Left lobe of liver (tissue), 2 donors: Measurements from ENCODE around the gene DCDC2. TPM values are rescaled to one million over a fixed set of nuclear protein-coding genes. Genes with fewer than 3 reads are reported as not detected.
"Not testable (repeated sequence)": the region's sequence is repeated elsewhere in the genome, so short reads cannot be mapped to it uniquely, and the experiment has no call there.

ENCODE experiments used
- ATAC-seq: fragments of 200-7000 bp; cut with Tn5 transposase; one replicate; pipeline ENCODE4 v1.9.1; 2020; ENCODE audit warnings: mild to moderate bottlenecking, moderate library complexity
- DNase-seq: peaks from one replicate; pipeline ENCODE4 v3.0.0-alpha.2; 2020; ENCODE audit warnings: low spot score
- total RNA-seq: library from RNA; stranded (reverse); gene quantifications from one replicate; pipeline ENCODE4 v1.2.1, GENCODE V29; 2021
- donor health status: DM: no; HTN: no; CAD: no; lungs with moderate emphysema.
- donor health status: DM: no; HTN: yes; CAD: no.

Gene DCDC2
- total RNA-seq, 1 donor from 2014 or later = 1.4 TPM

DNA sequence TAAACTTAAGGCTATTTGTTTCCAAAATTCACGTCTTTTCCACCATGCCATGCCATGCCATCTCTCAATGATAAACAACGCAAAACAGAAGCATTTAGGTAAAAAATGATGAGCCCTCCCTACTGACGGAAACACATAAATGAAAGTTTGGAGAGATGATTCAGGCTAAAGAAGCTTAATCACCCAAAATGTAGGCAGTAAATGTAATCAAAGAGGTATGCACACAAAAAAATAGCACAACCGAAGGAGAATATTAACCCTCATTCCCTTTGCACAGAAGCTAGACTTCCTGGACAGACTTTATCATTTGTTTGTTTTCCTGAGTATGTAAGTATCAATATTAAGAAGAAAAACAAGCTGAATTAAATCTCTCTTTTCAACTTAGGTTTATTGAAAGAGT lies 28.8 kb downstream of the DCDC2 start:
- ATAC-seq (no peak), DNase-seq (no peak)

DNA sequence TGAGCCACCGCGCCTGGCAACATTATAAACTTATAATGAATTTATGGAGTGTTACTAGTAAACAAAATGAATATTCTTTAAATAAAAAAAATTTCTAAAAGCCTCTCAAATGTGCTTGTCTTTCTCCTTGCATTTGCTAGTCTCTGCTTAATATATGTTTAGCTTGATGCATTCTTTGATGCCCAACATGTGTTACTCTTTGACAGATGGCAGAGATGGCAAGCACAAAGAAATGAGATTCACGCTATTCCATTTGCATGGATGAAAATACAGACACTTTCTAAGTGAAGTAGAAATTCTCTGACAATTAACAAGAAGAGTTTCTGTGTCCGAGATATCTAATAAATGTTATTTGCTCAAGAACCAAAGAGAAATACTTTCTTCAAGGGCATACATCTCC lies 30.1 kb downstream of the DCDC2 start:
- DNase-seq (no peak), ATAC-seq (no peak)

DNA sequence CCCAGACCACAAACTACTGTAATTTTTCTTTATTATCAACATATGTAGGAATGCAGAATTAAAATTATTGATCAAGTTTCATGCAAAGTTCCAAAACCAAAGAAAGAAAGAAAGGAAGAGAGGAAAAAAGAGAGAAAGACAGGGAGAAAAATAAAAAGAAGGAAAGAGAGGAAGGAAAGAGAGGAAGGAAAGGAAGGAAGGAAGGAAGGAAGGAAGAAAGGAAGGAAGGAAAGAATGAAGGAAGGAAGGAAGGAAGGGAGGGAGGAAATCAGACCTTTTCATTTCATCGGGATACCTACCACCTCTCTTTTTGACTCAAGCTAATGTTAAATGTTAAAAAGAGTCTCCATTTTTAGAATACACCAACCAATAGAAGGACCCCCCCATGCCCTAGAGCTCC lies 31.9 kb downstream of the DCDC2 start:
- no peak for DNase-seq
- ATAC-seq = no peak

DNA sequence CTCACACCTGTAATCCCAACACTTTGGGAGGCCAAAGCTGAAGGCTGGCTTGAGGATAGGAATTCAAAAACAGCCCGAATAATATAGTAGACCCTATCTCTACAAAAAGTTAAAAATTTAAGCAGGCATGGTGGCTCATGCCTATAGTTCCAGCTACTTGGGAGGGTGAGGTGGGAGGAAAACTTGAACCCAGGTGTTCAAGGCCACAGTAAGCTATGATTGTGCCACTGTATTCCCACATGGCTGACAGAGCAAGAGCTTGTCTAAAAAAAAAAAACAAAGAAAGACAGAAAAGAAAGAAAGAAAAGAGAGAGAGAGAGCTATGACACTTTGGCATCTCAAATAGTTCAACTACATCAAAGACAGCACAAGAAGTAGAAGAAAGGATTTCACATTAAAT lies 33.2 kb downstream of the DCDC2 start:
- no peak for ATAC-seq
- no peak for DNase-seq

DNA sequence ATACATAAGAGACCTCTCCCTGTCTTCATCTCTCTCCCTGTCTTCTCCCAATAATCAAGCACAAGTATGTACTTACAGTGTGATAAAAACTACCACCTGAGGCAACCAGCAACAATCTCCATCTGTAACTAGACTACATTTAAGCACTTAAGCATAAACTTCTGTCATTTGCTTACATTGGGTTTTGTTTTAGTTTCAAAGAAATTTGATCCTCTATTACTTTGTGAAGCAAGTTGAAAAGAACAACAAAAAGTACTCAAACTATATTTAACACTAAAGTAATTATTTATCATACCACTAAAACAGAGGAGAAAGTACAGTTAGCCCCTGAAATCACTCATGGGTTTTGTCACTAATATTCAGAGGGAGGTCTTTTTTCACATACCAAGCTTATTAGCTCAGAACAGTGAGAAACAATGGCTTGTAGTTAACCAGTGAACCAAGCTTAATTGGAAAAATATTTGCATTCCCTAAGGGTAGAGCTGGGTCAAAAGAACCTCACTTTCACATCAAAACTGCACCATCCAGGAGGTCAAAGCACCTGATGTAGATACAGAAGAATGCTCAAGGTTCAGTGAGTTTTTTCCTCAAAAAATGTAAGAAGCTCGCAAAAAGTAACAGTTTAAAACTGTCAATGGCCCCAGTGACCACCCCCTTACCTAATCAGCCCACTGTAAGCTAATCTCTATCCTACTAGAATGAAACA lies 34.1 kb downstream of the DCDC2 start:
- ATAC-seq = no peak
- DNase-seq = no peak

DNA sequence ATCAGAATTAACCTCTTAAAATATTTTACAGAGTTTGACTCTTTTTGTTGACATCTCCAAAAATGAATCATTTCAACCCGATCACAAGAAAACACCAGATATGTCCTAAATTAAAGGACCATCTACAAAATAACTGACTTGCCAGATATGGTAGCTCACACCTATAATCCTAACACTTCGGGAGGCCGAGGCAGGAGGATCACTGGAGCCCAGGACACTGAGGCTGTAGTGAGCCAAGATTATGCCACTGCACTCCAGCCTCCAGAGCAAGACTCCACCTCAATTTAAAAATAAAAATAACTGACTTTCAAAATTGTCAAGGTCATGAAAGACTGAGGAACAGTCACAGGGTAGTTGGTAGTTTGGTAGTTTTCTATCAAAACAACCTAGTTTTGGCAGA lies 34.9 kb downstream of the DCDC2 start:
- no peak for ATAC-seq
- DNase-seq = no peak

DNA sequence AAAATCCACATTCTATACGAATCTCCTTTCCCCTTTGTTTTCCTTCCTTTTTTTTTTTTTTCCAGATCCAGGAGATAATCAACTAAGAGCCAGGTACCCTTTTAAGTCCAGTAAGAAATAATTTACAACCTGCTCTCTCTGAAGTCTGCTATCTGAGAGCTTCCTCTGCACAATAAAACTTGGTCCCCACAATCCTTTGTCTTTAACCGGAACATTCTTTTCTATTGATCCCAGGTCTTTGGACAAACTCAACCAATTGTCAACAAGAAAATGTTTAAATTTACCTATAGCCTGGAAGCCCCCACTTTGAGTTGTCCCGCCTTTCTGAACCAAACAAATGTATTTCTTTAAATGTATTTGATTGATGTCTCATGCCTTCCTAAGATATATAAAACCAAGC lies 35.4 kb downstream of the DCDC2 start:
- not testable (repeated sequence) for DNase-seq, ATAC-seq

DNA sequence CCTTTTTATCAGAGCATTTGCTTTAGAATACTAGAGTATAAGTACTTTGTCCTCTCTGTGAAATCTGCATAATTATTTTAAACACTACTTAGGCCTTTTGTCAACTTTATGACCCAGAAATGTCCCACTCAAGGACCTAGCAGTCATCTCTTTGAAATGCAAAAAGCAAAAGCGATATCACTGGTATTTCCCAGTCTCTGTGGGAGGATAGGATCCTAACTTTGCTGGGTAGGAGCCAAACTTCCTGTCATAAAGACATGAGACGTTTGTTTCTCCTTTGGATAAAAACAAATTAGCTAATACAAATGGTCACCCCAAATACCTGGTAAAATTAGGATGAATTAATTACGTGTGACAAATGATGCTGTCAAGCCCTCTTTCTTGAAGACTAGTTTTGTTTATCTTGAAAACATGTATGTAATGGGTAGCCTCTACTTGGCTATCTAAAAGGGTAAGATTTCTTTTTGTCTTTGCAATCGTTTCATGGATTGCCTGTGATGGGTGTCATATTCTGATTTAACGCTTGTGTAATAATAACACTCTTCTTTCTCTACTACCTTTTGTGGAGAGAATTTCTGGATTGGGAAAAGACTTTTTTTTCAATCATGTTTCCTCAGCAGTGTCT lies 36.2 kb downstream of the DCDC2 start:
- ATAC-seq (no peak), DNase-seq (no peak)

DNA sequence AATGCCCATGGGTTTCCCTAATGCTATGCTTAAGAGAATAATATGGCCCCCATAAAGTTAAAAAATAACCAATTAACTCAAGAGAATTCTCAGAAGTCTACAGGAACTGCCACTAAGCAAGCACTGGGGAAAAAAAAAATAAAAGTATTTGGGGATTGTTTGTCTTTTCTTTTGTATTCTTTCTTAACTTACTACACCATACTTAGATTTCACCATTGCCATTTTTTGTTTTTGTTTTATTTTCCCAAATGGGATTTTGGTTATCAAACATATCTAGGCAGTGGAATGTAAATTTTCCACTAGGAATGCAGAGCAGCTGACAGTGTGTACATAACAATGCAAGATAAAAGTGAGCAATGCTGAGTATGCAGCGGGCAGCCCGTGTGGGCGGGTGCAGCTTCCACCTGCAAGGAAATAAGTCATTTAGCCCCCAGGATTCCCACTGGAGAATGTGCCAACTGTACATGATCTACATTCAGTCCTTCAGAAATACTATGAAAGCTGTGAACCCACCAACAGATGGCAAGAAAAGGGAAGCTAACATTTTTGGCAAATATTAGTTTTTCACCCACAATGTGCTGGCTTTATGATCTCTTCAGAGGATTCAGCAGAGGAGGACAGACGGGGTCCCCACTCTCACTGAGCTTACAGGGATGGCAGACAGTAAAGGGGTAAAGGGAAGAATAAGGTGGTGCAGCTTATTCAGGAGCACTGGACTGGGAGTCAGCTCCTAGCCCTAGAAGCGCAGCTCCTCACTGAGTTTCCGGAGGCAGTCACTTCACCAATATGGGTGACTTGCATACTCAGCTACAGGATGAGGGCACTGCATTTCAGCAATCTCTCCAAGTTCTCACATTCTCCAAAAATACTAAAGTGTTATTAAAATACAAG lies 44.4 kb downstream of the DCDC2 start:
- DNase-seq (no peak), ATAC-seq (no peak)

DNA sequence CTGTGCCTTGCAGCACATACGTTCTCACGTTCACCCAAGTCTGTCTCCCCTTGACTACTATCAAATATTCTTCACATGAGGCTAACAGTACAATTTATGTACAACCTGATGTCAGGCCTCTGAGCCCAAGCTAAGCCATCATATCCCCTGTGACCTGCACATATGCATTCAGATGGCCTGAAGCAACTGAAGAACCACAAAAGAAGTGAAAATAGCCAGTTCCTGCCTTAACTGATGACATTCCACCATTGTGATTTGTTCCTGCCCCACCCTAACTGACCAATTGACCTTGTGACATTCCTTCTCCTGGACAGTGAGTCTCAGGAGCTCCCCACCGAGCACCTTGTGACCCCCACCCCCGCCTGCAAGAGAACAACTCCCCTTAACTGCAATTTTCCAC lies 46.1 kb downstream of the DCDC2 start:
- not testable (repeated sequence) for ATAC-seq, DNase-seq

DNA sequence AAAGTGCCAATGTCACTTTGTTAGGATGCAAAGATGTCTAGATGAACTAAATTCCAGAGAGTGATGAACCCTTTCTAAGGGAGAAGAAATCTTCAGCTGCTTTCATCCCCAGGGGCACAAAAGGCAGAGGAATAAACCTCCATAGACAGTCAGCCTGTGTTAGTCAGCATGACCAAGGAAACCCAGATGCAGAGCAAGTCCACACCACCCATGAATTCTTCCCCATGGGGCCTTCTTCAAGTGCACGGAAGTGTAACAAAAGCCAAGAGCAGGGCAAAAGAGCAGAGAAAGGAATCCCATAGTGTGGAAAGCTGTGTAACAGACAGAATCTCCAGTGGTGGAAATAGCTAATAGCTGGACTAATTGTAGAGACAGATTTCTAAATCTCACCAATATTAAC lies 50.0 kb downstream of the DCDC2 start:
- DNase-seq = no peak
- no peak for ATAC-seq

DNA sequence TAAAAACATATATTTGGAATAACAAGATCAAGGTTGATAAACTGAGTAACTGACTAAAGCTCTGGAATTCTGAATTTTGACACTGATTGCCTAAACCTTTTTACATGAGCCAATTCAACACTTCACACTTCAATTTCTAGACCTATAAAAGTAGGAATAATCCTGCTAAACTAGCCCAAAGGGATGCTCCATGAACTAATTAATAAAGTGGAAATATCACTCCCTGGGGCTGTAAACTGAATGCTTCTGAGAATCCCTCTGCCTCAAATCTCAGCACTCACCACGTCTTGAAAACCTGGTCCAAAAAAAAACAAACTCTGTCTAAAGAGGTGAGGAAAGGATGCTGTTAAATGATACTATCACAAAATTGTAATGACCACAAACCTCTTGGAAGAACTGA lies 50.9 kb downstream of the DCDC2 start:
- no peak for DNase-seq
- ATAC-seq = no peak

DNA sequence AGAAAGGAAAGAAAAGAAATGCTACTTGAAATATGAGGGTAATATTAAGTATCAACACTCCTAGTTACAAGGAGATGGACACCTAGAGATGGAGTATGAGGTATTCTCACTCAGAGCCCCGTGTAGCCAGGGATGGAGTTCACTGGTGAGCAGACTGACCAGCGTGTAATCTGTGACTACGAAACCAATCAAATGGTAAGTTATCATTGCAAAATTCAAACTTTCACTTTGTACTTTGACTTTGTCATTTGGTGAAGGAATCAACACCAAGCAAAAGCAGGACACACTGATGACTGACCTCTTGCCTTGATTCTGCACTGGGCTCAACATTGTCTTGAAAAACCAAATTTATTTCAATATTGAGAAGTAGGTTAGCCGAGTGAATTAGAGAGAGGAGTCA lies 51.8 kb downstream of the DCDC2 start:
- DNase-seq (no peak), ATAC-seq (peak; percentile 49)

DNA sequence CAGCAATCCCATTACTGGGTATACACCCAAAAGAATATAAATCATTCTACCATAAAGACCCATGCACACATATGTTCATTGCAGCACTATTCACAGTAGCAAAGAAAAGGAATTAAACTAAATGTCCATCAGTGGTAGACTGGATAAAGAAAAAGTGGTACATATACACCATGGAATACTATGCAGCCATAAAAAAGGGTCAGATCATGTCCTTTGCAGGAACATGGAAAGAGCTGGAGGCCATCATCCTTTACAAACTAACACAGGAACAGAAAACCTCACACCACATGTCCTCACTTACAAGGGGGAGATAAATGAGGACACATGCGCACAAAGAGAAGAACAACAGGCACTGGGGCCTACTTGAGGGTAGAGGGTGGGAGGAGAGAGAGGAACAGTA lies 60.9 kb downstream of the DCDC2 start:
- ATAC-seq (no peak), DNase-seq (no peak)

DNA sequence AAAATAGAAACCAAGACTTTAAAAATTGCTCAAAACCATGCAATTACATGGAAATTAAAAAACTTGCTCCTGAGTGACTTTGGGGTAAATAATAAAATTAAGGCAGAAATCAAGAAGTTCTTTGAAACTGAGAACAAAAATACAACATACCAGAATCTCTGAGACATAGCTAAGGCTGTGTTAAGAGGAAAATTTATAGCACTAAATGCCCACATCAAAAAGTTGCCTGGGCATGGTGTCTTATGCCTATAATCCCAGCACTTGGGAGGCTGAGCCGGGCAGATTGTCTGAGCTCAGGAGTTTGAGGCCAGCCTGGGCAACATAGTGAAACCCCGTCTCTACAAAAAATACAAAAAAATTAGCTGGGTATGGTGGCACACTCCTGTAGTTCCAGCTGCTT lies 64.0 kb downstream of the DCDC2 start:
- DNase-seq, ATAC-seq: not testable (repeated sequence)

DNA sequence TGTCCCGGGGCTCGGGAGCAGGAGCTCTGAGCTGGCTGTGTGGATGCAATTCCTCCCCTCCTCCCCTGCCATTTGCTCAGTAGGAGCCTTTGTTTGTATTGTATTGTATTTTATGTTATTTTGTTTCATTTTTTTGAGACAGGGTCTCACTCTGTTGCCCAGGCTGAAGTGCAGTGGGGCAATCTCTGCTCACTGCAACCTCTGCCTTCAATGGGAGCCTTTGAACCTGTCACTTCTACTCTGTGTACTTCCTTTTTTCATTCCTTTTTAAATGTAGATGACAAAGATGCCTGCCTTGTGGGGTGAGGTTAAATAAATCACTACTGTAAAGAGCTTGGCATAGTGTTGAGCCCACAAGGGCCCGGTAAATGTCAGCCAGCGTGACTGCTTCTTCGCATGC lies 70.6 kb downstream of the DCDC2 start:
- DNase-seq = no peak
- no peak for ATAC-seq

DNA sequence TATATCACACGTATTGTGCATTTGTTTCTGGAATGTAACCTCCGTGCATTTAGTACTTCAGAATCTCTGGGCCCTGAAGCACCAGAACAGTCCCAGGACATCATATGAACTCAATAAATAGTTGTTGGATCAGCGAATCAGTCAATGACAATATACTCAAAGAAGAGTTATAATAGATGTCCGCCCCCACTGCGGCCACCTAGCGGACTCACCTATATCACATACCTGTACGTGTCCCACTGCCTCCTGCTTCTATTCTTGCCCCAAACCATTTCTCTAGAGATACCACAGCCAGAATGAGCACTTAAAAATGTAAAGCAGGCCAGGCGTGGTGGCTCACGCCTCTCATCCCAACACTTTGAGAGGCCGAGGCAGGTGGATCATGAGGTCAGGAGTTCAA lies 73.9 kb downstream of the DCDC2 start:
- ATAC-seq = no peak
- DNase-seq = no peak

DNA sequence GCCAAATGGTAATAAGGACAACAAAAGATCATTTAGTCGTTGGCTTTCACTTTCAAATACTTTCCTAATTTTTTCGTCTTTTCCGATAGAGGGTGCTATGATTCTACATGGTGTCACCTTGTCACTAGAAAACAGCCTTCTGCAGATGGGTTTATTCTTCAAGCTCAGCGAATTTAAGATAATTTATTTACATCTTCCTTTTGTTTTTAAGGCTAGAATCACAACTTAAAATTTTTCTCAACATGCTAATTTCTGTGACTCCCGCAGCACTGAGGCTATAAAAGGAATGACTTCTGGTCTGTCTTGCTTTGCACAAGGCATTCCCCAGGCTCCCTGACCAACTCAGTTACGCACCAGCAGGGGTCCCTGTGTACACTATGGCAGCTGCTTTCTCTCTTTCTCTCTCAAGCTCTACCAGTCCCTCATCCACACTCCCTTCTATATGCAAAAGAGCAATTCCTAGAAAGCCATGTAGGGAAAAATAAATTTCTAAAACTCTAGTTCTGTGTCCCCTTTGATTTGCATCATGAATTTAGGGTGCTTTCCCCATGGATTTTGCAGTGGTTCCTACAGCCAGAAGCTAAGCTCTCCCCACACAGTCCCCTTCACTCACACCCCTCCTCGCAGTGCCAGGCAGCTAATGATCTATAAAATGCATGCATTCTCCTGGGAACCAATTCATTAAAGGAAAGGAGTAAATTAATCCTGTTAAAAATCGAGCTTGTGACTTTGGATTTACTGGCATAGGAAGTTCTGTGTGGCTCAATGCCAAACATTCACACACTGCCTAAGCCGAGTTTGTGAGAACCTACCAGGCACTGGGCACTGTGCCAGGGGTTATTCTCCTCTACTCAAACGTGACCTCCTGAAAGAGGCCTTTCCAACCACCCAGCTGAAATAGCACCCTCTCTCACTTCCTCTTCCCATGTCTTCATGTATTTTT lies 74.5 kb downstream of the DCDC2 start:
- ATAC-seq = peak; percentile 97
- peak; percentile 71 for DNase-seq

DNA sequence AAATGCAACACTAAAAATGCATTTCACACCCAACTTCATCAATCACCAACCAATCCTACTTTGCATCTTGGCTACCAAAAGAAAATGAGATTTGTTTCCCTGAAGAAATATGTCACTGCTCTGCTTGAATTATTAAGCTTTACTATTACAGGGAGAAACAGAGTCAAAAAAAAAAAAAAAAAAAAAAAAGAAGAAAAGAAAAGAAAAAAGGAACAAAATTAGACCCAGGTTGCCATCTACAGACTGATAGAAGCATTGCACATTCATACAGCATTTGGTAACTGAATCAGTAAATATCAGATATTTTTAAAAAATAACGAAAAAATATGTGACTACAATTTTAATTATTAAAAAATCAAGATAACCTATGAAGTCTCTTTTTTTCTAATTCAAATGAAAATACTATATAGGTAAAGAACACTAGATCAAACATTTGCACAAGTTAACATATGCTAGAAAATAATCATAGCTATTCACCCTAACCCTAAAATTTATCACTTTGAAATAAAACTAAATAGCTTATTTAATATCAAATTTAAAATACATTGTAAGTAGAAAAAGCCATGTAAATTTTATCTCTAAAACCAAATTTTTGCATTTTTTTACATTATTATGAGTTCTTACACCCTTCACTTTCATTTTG lies 83.3 kb downstream of the DCDC2 start:
- no peak for ATAC-seq
- DNase-seq = no peak
